Adrenal gland (tissue), 5 donors: Measurements from ENCODE around the gene TROAP.

Experiments used
- CTCF ChIP-seq, 6 experiments: fragments of 450-650 bp in 4 of 6; fragments of 200-600 bp in 2 of 6; sonication (generic) in 1 of 6; IDR thresholded peaks; 1 replicate in 5 of 6; 2 replicates in 1 of 6; pipeline versions ENCODE4 v1.5.1 to v1.8.0; 2016 to 2021; ENCODE audit warnings: antibody characterized with exemption in 6 of 6, mild to moderate bottlenecking in 2 of 6, moderate library complexity in 1 of 6
- POLR2A ChIP-seq, 2 donors: fragments of 450-650 bp; IDR thresholded peaks; one replicate each; pipeline ENCODE4 v1.6.1; 2017; ENCODE audit warnings: antibody characterized with exemption in 2 of 2, mild to moderate bottlenecking in 2 of 2, moderate library complexity in 1 of 2
- donor health status: DM: no; HTN: no; CAD: no.

GRCh38 chr12:49377386-49377785 lies 54.3 kb downstream of the TROAP start:
- TF ChIP-seq CTCF (IDR thresholded peaks at IDR 0.05), result no peak
- no peak for TF ChIP-seq POLR2A (IDR thresholded peaks at IDR 0.05)
